ENCODE measurements around the gene COMT.
"Not testable (repeated sequence)": the region's sequence is repeated elsewhere in the genome, so short reads cannot be mapped to it uniquely, and the experiment has no call there.

Gene COMT

DNA sequence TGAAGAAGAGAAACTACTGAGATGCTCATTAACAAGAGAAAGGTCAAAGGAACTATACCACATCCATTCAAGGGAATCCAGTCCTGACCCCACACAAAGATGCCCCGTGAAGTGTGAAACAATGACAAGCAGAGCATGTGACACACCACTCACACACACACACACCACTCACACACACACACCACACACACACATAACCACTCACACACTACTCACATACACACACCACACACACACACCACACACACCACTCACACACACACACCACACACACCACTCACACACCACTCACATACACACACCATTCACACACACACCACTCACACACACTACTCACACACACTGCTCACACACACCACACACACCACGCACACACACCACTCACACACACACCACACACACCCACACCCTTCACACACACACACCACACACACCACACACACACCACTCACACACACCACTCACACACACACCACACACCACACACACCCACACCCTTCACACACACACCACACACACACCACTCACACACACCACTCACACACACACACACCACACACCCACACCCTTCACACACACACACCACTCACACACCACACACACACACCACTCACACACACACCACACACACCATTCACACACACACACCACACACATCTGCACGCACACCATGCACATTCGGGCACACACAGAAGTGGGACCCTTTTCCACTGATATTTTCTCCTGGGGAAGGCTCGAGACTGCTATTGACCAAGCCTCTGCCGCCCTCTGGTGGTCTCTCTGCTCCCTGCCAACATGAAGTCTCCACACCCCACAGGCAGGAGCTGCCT lies 32.0 kb upstream of the COMT start:
- DNase-seq, result peak; percentile 76

DNA sequence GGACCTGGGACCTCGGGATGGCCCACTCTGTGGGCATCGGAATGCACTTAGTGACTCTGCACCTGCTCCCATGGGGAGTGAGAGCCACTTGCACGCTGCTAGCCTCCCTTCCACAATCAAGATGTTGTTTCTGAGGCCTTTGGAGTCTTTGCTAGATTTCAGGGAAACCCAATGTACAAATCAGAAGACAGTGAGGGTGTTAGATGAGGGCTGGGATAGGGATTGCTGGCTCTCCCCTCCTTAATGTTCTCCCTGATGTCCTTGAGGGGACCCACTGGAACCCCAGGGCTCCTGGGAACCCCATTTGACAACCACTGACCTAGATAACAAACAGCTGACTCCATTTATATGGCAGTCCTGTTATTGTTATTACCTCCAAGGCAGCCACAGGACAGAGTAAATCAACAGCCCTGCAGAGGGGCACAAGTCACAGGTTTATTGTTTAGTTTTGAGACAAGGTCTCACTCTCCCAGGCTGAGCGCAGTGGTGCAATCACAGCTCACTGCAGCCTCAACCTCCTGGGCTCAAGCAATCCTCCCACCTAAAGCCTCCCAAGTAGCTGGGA lies 31.3 kb upstream of the COMT start:
- no peak for DNase-seq

DNA sequence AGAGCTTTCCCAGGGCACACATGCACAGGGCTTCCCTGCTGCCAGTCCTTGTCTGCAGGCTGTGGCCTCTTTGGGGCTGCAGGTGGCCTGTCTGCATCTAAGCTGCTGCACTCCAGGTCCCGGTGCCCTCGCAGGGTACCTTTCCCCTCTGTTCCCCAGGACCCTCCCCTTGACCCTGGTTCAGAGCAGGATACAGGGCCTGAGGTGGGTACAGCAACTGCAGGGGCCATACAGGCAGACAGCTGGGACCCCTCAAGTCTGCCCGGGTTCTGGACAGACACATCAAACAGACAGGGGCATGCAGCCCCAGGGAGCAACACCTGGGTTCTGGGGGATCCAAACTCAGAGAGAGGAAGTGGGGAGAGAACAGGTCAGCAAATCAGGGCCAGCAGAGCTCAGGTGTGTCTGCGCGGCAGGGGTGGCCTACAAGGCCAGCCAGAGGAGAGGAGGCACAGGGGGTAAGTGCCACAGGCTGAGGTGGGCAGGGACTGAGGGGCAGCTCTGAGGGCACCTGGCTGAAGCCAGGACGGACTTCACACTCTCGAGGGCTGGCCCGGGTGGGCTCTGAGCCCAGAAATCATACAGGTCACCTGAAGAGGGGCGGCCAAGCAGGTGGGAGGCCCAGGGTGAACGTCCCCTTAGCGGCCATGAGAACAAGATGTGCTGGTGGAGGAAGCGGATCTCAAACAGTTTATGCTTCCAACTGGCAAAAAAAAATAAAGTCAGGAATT lies 29.9 kb upstream of the COMT start:
- no peak for DNase-seq

DNA sequence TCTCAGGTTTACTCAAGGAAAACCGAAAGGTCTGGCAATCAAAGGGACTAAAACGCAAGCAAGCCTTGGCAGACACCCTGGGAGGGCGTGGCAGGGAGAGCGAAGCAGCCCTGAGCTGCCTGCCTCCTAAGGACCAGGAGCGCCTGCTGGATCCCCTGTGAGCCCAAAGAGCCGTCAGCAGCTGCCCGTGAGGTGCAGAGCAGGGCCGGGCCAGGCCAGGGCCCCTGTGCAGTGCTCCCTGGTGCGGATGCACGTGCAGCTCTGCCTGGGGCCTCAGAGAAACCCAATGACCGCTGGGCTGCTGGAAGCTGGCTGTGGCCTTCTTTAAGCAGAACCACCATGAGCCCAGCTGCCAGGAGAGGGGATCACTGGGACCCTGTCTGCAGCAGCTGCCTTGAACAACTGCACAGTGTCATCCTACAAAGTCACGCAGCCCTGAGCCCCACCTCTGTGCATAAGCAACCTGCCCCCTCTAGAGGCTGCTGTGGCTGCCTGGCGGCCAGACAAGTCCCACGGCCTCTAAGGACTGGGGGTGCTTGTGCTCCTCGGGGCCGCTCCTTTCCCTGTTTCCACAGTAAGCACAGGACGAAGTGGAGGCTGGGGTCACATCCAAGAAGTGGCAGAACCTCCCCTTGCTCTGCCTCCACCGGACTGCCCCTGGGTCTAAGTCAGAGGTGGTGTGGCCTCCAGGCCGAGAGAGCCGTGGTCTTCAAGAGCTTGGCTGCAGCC lies 29.1 kb upstream of the COMT start:
- DNase-seq, result no peak

DNA sequence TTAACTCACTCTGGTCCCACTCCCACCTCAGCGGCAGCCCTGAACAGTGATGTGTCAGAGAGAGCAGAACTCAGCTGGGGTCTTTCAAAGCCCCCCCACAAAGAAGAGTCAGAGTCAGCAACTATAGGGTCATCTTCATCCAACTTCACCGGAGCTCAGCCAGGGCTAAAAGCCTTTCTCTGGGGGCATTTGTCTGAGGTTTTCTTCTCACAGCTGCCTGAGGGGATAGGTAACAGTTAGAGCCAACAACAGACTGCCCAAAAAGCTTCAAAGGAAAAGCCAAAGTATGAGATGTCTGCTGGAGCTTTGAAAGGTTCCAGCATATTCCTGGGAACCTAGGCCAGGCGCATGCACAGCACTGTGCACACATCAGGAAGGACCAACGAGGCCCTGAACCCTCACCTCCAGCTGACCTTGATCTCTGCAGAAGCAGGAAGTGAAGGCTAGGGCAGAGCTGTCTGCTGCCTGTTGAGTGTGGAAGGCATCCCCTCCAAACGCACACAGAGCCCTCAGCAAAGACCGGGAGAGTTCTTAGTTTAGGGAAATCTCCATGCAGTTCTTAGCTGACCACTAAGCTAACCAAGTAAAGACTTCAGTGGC lies 28.1 kb upstream of the COMT start:
- no peak for DNase-seq

DNA sequence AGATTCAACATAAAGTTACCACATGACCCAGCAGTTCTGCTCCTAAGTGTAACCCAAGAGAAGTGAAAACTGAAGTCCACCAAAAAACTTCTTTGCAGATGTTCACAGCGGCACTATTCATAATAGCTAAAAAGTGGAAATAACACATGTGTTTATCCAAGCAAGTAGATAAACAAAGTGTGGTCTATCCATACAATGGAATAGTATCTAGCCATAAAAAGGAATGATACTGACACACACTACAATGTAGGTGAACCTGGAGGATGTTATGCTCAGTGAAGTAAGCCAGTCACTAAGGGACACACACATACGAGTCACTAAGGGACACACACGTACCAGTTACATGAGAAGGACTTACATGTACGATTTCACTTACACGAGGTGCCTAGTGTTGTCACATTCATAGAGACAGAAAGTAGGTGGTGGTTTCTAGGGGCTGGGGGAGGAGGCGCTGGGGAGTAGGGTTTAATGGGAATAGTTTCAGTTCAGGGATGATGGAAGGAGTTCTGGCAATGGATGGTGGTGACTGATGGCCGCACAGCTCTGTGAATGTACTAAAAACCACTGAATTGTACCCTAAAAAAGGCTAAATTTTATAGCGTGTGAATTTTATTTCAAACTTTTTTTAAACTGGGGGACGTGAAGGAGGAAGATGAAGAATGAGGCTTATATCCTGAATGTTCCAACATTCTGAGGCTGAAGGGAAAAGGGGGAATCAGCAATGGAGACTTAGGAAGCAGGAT lies 27.2 kb upstream of the COMT start:
- DNase-seq, result no peak

DNA sequence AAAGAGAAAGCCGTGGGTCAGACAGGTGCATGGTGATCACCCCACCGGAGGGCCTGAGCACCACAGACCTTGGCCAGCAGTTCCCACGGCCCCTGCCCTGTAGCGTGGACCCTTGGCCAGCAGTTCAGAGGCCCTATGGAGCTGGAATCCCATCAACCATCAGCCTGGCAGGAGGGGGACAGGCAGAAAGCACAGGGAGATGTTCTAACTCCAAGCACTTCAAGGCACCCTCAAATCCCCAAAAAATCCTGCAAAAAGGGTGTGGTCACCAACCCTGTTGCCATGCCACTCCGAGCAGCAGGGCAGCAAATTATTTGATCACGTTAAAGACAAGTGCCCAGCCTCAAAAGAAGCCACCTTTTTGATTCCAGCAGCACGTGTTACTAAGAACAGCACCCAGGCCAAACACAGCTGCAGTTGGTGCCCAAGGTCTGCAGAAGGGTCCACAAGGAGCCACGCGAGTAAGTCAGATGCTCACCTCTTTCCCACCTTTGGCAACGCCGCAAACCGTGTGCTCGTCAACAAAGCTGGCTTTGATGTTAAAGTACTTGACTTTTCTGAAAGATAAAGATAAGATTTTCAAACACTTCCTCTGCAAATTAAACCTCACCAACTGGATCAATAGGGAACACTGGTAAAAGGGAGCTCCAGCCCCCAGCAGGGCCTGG lies 26.2 kb upstream of the COMT start:
- no peak for DNase-seq

DNA sequence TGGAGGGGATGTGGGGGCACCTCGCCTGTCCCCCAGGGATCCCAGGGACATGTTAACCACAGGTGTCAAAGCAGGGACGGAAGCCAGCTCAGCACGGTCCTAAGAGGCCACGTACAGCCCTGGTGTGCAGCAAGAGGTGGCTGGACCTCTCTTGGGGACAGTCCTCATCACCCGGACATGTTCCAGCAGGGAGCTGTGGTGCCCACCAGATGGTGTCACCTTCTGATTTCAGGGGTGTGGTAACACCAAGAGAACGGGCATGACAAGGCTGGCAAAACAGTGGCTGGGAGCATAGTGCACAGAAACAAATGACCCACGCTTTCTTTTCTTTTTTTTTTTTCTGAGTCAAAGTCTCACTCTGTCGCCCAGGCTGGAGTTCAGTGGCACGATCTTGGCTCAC lies 25.6 kb upstream of the COMT start:
- no peak for DNase-seq

DNA sequence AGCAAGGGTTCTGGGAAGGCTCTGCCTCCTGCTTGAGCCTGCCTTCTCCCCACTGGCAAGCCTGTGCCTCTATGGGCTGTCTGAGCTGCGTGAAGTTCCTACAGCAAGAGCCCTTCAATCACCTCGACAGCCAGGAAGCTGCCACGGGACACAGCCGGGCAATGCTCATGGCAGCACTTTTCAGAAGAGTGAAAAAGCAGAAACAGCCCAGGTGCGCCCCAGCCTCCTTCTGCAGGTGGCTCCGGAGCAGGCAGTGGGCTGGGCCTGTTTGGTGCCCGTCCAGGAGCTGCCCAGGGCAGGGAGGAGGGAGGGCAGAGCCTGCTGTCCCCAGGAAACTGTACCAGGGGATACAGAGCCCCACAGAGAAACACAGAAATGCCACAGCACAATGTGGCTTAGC lies 24.6 kb upstream of the COMT start:
- no peak for DNase-seq

DNA sequence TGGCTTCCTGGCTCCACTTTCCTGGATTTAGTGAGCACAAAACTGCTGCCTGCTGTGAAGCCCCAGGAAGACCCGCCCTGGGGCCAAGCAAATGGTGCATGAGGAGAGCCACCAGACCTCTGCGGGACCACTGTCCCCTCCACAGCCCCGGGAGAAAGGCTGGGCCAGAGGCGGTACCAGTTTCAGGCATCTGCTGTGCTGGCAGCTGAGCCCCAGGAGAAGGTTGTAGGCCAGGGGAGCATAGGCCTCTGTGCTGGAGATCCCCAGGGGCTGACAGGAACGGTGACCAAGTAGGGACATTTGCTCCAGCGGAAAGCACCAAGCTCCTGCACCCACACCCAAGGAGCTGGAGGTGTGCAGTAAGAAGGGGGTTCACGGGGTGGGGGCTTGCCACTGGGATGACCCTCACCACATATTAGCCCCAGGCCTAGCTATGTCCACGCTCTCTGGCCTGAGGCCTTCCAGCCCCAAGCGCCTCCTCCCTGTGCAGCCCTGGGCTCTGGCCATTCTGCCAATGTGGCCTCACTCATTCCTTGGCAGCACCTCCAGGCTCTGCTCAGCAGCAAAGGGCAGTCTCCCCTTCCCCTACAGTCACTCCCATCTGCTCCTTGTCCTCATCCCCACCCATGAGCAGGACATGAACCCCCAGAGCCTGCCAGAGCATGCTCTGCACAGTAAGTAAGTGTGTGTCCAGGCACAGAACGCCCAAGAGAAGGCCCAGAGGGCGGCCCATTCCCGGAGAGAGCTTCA lies 24.0 kb upstream of the COMT start:
- no peak for DNase-seq

DNA sequence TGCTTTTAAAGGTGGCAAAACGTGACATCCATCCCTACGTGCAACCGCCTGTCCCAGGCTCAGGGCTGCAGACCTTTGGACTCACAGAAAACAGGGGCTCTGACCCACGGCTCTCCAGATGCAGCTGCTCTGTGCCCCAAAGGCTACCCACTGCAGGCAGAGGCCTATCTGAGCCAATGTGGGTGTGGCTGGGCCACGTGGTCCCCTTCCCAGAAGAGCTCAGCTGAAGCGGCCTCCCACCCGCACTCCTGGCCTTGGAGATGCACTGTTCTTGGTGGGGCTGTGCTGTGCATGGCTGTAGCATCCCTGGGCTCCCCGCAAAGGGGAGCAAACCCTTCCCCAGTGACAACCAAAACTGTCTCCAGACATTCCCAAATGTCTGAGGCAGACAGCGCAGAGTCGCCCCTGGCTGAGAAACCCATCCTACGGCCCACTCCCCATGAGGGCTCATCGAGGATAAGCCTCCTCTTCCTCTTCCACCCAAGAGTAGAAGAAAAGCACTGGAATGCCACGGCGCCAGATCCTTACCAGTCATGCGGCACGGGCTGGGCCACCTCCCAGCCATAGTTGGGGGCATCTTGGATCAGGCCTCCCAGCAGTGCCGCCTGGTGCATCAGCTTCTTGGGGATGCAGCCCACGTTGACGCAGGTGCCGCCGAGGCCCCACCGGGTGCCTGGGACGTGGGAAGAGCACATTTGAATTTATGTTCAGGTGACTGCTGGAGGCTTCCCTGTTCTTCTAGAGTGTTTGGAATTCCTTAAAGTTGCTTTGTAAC lies 23.1 kb upstream of the COMT start:
- DNase-seq, result no peak

DNA sequence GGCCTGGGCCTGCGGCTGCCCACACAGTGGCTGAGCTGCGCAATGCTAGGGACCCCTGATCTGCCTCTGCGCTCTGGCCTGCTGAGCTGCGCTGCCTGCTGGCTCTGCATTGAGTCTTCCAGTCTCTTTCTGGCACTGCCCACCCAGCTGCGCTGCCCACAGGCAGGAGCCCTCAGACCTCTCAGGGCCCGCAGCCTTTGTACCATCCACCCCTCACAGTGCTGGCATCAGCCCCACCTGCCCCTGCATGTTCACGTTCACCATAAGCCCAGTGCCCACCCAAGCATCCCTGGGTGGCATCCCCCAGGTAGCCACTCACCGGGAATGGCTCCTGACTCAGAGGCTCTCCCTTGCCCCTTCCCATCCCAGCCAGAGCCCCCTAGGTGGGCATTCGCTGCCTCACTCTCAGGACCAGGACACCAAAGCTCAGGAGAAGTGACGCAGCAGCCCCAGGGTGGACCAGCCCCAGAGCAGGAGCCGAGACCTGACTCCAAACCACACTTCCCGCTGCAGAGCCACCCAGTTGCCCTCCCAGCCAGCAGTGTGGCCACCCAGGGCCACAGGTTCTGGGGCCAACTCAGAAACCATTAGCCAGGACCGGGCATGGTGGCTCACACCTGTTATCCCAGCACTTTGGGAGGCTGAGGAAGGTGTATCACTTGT lies 21.7 kb upstream of the COMT start:
- no peak for DNase-seq

DNA sequence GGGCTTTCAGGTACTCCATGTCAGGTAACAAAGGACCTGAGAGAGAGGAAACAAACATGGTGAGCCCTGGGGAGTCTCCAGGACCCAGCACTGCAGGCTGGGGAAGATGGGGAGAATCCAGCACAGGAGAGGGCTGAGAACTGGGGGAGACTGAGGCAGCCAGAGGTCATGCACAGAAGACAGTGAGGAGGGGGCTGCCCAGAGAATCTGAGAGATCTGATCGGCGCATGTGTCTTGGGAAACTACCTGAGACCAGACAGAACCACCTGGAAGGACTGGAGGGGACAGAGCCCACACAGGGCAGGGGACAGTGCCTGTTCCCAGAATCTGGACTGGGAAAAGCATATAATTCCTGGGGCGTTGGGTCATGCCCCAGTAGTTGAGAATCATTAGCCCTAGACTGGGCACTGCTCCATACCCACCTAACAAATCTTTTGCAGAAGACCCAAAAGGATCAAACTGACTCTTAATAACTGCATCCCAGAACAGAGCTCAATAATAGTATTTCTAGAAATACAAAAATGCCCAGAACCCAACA lies 20.0 kb upstream of the COMT start:
- DNase-seq, result no peak

DNA sequence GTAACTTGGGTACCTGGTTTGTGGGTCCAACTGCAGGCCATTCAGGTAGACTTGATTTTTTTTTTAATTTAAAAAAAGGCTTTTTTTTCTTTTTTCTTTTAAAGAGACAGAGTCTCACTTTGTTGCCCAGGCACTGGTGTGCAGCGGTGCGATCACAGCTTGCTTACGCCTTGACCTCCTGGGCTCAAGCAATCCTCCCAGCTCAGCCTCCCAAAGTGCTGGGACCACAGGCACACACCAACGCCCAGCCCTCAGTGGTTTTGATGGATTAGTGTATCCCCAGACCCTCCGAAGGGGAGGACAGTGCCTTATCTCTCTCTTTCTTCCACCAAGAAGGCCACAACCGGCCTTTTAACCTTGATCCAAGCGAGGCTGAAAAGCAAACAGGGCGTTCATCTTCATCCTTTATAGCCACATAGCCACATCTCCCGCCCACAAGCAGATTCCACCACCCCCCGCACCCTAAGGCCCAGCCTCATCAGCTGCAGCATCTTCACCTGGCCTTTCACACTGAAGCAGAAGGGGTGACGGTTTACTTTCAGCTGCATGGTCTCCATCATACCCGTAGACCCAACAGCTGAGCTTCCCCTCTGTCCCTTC lies 17.6 kb upstream of the COMT start:
- DNase-seq, result no peak

DNA sequence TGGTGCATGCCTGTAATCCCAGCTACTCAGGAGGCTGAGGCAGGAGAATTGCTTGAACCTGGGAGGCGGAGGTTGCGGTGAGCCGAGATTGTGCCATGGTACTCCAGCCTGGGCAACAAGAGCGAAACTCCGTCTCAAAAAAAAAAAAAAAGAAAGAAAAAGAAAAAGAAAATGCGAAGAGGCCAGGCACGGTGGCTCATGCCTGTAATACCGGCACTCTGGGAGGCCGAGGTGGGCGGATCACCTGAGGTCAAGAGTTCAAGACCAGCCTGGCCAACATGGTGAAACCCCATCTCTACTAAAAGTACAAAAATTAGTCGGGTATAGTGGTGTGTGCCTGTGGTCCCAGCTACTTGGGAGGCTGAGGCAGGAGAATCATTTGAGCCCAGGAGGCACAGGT lies 15.5 kb upstream of the COMT start:
- DNase-seq, result not testable (repeated sequence)

DNA sequence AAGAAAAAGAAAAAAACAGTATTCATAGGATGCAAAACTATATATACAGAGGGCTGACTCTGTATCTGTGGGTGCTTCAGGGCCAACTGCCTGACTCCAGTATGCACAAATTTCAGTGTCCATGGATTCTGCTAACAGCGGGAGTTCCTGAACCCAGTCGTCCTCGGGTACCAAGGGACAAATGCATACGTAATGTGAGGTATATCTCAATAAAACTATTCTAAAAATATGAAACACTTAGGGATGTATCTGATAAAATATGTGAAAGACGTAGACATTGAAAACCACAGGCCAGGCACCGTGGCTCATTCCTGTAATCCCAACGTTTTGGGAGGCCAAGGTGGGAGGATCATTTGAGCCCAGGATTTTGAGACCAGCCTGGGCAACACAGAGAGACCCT lies 13.9 kb upstream of the COMT start:
- no peak for DNase-seq

DNA sequence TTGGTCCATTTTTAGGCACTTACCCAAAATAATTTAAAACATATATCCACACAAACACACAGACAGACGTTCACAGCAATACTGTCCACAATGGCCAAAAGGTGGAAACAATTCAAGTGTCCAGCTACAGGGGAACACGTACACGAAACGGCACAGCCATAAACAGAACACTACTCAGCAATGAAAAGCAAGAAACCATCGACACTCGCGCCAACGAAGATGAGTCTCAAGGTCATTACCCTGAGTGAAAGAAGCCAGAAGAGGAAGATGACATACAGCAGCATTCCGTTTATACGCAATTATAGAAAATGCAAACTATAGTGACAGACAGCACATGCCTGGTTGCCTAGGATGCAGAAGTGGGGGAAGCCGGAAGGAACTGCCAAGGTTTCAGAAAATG lies 13.4 kb upstream of the COMT start:
- DNase-seq, result no peak

All from fibroblast of skin of scalp (primary cell).